ENCODE data around the gene FOSL1. TPM values are rescaled to one million over a fixed set of nuclear protein-coding genes. Genes with fewer than 3 reads are reported as not detected.
A peak's percentile ranks its signal among the peaks of the same experiment; 100 is the strongest.

Gene FOSL1
- polyA plus RNA-seq, 4 donors = 0.11 to 0.30 (median 0.18) TPM

DNA sequence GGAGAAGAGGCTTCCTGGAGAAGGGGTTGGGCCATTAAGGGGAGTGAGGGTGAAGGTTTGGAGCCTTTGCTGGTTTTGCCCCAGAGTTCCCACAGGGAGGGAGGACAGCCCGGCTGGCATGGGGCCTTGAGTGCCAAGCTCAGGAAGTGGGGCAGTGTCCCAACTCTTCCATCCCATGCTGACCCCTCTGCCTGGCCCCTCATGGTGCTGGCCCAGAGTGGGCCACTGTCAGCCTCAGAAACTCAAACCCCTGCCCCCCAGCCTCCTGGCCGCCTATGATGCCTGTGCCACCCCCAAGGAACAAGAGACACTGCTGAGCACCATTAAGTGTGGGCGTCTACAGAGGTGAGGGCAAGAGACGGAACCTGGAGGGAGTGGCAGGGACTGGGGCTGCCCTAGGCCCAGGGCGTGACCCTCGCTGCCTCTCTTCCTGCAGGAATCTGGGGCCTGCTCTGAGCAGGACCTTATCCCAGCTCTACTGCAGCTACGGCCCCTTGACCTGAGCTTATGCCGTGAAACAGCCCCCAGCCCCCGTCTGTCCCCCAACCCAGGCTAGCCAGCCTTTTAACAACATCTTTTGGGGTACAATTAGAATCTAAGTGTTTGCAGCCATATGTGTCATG is 34.5 kb downstream of the FOSL1 start:
- no peak for DNase-seq (ENCODE audit: low read depth in 4 of 4, low spot score in 2 of 4)

DNA sequence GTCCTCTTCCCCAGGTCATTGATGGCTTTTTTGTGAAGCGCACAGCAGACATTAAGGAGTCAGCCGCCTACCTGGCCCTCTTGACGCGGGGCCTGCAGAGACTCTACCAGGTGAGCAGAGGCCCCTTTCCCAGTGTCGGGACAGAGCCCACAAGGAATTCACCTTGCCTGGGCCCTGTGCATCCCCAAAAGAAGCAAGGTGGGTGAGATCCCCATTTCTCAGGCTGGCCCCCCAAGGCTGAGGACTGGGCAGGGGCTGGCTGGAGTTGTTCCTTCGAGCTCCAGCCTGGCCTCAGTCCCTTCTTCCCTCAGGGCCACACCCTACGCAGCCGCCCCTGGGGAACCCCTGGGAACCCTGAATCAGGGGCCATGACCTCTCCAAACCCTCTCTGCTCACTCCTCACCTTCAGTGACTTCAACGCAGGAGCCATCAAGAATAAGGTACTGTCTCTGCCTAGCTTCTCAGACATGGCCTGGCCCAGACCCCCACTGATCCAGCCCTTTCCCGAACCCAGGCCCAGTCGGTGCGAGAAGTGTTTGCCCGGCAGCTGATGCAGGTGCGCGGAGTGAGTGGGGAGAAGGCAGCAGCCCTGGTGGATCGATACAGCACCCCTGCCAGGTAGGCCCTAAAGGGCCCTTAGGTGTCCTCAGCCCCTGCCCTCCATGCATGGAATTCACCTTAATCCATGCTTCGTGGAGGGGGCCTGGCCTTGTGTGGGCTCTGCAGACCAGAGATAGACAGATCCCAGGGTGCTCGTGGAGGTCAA is 35.3 kb downstream of the FOSL1 start:
- no peak for DNase-seq (ENCODE audit: low read depth in 4 of 4, low spot score in 2 of 4)

DNA sequence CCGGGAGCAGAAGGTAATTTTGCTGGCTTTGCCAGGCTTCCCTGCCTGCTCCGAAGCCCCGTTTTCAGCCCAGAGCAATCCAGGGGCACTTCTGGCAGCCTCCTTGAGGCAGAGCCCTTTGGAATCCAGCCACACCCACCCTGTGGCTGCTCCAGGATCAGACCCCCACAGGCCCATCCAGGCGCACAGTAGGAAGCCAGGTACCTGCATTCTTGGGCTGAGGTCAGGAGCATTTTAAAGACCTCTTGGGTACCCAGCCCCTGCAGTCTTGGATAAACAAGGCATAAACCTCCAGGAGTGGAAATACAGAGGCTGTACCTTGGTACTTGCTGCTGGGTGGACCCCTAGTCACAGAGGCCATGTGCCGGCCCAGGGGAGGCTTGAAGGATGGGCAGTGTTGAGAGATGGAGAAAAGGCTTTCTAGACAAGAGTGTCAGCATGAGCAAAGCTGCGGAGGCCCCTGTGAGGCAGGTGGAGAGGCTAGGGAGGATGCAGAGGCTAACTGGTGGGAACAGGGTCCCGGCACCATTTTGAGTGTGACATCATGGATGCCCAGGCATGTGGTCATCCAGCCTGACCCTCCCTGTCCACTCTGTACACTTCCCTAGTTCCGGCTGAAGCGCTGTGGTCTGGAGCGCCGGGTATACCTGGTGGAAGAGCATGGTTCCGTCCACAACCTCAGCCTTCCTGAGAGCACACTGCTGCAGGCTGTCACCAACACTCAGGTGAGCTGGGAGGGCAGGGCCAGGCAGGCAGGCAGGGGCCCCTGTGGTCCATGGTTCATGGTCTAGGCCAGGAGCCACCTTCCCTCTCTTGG is 36.1 kb downstream of the FOSL1 start:
- no peak for DNase-seq (ENCODE audit: low read depth in 4 of 4, low spot score in 2 of 4)

DNA sequence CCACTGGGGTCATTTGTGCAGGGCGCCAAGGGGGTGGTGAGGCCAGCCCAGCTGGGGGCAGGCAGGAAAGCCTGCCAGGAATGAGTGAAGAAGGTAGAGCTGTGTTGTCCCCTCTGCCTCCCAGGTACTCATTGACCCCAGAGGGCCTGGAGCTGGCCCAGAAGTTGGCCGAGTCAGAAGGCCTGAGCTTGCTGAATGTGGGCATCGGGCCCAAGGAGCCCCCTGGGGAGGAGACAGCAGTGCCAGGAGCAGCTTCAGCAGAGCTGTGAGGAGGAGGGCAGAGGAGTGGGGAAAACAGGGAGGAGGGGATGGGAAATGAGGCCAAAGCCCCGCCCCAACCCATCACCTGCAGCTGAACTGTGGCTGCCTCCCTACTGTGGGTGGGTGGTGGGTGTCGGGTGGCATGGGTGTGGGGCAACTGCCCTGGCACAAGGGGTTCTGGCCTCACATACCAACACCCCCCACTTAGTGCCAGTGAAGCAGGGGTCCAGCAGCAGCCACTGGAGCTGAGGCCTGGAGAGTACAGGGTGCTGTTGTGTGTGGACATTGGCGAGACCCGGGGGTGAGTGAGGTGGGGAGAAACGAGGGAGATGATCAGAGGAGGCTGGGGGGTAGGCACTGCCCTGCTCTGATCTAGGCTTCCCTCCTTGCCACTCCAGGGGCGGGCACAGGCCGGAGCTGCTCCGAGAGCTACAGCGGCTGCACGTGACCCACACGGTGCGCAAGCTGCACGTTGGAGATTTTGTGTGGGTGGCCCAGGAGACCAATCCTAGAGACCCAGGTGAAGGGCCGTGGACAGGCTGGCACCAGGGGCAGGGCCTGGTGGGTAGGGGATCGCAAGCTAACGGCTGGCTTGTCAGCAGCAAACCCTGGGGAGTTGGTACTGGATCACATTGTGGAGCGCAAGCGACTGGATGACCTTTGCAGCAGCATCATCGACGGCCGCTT is 37.0 kb downstream of the FOSL1 start:
- DNase-seq (ENCODE audit: low read depth in 4 of 4, low spot score in 2 of 4) = no peak

DNA sequence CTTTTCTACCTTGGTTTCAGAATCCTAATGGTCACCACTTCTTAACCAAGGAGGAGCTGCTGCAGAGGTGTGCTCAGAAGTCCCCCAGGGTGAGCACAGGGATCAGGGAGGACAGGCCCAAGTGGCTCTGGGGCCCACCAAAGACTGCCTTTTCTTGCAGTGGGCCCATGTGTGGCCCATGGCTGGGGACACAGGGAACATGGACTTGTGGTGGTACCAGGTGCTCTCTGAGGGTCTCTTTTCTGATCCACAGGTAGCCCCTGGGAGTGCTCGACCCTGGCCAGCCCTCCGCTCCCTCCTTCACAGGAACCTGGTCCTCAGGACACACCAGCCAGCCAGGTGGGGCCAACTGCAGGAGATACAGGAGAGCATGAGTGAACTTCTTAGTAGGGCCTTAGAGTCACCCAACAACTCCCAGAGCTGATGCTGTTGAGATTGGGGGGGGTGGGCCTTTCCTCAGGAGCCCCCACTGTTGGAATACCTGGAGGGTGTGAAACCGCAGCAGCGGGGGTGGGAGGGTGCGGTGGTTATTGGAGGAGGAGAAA is 37.9 kb downstream of the FOSL1 start:
- no peak for DNase-seq (ENCODE audit: low read depth in 4 of 4, low spot score in 2 of 4)

DNA sequence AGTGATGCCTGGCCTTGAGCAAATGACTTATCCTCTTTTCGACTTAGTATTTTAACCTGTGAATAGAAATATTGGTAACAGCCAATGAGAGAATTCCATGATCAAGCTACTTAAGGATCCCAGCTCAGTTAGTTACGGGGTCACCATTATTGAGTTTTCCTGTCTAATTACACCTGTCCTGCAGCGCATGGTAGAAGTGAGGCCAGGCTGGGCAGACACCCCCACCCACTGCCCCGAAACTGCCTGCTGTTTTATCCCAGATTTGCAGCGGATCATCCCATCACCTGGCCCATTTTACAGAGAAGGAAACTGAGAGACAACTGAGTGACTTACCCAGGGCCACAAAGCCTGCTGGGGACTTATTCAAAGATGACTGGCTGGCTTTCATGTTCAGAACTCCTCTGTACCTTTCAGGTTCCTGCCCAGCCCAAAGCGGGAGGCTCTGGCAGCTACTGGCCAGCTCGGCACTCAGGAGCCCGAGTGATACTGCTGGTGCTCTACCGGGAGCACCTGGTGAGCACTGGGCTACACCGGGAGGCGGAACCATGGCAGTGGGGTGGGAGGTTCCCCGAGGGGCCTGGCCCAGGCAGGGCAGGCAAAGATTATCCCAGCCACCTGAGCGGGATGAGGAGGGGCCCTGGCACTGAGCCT is 38.5 kb downstream of the FOSL1 start:
- no peak for DNase-seq (ENCODE audit: low read depth in 4 of 4, low spot score in 2 of 4)

DNA sequence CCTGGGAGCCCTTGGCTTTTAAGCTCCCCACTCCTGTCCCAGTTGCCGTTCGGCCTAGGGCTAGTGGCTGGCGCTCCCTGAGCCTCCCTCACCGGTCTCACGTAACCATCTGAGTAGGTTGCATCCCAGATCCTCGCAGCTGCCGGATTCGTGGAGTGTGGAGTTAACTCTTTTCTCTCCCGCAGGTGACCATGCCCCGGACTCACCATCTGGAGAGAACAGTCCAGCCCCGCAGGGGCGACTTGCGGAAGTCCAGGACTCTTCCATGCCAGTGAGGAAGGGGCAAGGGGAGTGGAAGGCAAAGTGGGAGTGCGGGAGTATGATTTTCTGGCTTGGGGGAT is 39.1 kb downstream of the FOSL1 start:
- no peak for DNase-seq (ENCODE audit: low read depth in 4 of 4, low spot score in 2 of 4)

DNA sequence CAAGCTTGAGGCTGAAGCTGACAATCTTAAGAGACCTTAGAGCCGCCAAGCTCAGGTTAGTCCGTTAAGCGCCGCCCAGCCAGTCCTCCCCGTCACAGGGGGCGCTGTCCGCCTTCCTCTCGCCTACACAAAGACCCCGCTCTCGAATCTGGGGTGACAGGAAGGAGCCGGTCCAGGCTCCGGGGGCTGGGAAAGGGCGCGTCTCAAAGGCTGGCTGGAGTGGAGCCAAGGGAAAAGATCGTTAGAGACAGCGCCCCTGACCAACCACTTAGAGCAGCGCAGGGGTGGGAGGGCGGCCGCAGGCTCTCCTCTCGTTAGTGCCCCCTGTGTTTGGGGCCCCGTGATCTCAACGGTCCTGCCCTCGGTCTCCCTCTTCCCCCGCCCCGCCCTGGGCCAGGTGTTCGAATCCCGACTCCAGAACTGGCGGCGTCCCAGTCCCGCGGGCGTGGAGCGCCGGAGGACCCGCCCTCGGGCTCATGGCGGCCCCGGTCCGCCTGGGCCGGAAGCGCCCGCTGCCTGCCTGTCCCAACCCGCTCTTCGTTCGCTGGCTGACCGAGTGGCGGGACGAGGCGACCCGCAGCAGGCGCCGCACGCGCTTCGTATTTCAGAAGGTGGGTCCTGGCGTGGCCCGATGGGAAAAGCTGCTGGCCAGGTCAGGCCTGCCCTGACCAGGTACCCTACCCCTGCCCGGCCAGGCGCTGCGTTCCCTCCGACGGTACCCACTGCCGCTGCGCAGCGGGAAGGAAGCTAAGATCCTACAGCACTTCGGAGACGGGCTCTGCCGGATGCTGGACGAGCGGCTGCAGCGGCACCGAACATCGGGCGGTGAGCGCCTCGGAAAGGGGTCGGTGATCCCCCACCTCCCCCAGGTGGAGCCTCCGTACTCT is 39.7 kb downstream of the FOSL1 start, which contains the start of gene MUS81:
Gene MUS81, plus strand, starts transcription at position 156 of the 887 bp plus-strand sequence. Its CDS starts 321 bp downstream, at position 477.
- peak; percentile 86 to 95 (median 91) for DNase-seq (ENCODE audit: low read depth in 4 of 4, low spot score in 2 of 4)

DNA sequence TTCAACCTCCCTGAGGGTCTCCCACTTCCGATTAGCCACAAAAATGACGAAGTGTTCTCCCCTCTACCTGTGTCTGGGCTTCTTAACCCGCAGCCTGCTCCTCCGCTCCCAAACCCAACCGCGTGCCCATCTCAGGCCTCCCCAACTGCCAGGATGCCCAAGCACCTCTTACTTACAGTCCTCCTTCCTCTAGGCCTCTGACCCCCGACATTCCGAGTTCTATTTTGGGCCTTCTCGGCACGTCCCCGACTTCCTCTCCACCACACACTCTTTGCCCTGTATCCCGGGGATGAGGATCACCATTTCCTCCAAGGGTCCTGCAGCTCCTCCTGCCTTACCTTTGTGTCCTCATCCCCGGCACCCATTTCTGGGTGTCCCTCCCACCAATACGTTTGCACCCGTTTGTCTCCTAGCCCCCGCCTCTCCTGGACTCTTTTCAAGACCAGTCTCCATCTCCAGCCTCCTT is 40.3 kb downstream of the FOSL1 start:
- DNase-seq (ENCODE audit: low read depth in 4 of 4, low spot score in 2 of 4) = no peak

DNA sequence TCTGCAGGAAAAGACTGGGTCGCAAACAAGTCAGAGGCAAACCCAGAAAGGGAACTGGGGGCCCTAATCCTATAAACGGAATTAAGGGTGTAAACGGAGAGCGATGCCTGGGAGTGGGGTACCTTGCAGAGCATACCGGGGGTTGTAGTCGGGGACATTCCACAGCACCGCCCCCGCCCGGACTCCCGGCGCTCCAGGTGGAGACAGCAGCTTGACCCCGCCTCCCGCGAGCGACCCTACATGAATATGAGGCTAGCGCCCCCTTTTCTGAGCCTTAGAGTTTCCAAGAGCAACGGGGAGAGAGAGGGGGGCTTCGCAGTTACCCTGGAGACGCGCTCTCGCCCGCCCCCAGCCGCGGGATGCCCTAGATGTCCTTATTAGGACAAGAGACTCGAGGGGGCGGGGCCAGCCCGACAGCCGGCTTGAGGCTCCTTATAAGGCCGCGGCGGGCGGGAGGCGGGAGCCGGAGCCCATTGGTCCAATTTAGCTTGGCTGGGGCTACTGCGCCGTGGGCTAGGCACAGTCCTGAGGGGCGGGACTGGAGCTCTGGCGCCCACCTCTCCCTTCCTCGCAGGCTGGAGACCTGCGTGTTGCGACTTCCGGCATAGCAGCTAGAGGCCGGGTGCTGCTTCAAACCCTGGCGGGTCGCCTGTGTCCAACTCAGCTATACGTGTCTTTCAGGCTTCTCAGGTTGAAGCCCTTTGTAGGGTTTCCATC is 40.9 kb downstream of the FOSL1 start:
- peak; percentile 84 to 96 (median 93) for DNase-seq (ENCODE audit: low read depth in 4 of 4, low spot score in 2 of 4)

DNA sequence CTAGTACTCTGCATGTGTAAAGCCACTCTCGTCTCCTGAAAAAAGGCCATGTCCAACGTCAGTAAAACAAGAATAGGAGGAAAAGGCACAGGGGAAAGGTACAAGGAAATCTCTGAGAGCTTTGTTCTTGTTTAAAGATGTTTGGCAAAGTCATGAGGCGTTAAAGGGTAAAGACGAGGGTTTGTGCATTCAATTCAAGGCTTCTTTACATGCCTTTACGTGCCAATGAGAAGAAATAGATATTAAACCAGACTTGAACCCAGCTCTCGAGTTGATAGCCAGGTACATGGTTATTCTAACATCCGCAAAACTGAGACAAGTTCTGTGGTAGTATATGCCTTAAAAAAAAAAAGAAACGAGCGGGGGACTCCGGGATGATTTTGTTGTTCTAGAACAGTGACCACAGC is 41.5 kb downstream of the FOSL1 start:
- DNase-seq (ENCODE audit: low read depth in 4 of 4, low spot score in 2 of 4) = no peak

DNA sequence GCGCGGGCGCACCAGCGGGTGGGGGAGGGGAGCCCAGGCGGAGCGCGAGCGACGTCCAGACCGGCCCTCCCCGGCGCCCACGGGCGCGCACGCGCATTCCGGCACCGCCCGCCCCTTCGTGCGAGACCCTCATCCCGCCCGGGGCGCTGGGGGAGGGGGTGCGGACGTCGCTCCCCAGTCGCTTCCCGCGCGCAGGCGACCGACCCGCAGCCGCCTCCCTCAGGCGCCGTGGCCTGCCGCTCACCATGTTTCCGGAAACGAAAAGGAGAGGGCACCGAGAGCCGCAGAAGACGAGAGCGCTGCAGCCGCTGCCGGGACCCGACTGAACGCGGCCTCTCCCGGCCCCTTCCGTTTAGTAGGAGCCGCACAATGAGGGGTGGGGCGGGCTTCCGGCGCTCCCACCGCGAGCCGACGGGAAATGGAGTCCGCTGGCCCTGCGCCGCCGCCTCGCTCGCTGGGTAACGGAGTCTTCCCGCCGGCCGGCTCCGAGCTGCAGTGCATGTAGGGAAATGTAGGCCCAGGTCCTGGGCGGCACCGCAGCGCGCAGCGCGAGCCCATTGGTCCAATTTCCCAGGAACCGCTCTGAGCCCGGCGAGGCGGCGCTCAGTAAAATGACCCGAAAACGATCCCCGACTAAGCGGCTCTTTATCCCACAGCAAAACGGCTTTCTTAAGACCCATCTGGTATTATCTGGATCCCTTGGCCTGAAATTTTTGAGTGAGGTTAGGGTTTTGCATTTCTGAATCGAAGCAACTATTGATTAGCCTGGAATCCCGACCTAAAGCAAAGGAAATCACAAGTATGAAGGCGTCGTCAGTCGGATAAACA is 42.1 kb downstream of the FOSL1 start, which contains the start of gene CFL1:
Gene CFL1, minus strand, starts transcription at position 328 of the 828 bp plus-strand sequence. Its CDS starts 81 bp downstream, at position 247.
- DNase-seq (ENCODE audit: low read depth in 4 of 4, low spot score in 2 of 4) = peak; percentile 75 to 93 (median 89)

DNA sequence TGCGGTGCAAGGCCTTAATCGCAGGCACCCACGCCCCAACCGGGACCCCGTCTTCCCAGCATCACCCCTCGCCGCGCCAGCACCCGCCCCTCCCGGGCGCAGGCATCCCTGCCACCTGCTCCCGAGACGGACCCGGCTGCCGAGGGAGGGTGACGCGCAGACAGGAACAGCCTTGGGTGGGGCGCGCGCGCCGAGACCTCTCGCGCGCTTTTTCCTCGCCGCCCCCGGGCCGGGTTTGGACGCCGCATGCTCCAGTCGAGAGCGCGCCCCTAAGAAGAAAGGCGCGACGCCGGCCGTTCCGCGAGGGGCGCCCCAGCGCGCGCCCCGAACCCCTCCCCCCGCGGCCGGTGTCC is 42.7 kb downstream of the FOSL1 start:
- no peak for DNase-seq (ENCODE audit: low read depth in 4 of 4, low spot score in 2 of 4)

DNA sequence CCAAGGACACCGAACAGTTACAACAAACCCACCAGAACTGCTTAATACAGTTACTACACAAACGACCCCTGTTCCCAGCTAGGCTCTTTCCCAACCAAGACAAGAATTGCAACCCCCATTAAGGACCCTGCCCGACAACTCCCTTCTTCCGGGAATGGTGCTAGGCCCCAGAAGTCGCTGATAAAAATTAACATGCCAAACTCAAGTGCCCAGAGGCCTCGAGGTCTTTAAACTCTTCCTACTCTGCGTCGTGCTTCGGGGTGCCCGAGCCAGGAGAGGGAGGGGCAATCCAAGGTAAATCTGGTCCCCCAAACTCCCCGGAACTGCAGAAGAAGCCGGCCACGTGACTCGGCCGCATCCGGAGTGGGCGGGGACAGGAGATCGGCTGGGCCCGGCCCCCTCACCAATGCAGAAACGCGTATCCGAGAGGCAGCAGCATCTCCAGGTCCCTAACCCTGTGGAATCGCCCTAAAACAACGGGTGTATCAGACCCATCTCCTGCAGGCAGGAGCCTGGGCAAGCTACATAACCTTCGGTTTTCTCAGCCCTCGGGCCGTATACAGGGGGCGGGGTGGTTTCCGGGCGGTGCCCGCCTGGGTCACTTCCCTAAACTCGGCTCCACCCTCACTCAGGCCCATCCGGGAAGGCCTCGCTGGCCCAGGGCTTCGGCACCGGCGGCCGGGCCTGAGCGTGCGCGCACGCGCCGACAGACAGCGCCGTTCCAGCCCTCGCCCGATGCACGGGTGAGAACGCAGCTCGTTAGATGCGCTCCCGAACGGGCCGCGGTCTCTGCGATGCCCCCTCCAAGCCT is 43.3 kb downstream of the FOSL1 start:
- peak in 1 of 4 donors; percentile 34 for DNase-seq (ENCODE audit: low read depth in 4 of 4, low spot score in 2 of 4)

DNA sequence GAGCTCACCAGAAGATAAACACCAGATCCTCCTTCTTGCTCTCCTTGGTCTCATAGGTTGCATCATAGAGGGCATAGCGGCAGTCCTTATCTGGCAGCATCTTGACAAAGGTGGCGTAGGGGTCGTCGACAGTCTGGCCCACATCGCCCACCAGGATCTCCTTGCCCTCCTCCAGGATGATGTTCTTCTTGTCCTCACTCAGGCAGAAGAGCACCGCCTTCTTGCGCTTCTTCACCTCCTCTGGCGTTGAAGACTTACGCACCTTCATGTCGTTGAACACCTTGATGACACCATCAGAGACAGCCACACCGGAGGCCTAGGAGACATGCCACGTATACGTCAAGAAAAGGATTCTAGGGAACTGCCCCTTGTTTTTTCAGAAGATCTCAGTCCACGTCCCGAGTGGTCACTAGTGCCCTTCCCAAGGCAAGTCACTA is 44.2 kb downstream of the FOSL1 start:
- no peak for DNase-seq (ENCODE audit: low read depth in 4 of 4, low spot score in 2 of 4)
